HG03045 (cell line): ENCODE results near the gene COPS8.
A peak's percentile ranks its signal among the peaks of the same experiment; 100 is the strongest.

Experiments
- ATAC-seq: cut with Tn5 transposase; IDR thresholded peaks from one replicate; pipeline ENCODE4 v1.9.1; 2021; ENCODE audit warnings: mild to moderate bottlenecking, moderate library complexity; ENCODE audit not compliant: unreplicated experiment

COPS8 gene

GRCh38 chr2:237085248-237086221 lies at the start of gene COPS8:
TSS of gene COPS8 (plus strand) at chr2:237085889. CDS start at chr2:237085965, 76 bp downstream.
- peak; percentile 99 for ATAC-seq

- ATAC-seq: no peak
These were observed 46.2 kb upstream of the COPS8 start for GRCh38 chr2:237039301-237040031.

- no peak for ATAC-seq
These were observed 44.5 kb upstream of the COPS8 start for GRCh38 chr2:237041231-237041630.

GRCh38 chr2:237042101-237042500 lies 43.6 kb upstream of the COPS8 start:
- ATAC-seq: no peak

GRCh38 chr2:237043866-237044265 lies 41.8 kb upstream of the COPS8 start:
- ATAC-seq: no peak

GRCh38 chr2:237044281-237044680 lies 41.4 kb upstream of the COPS8 start:
- ATAC-seq: no peak

- ATAC-seq: no peak
These were observed 40.2 kb upstream of the COPS8 start for GRCh38 chr2:237045449-237045848.

- no peak for ATAC-seq
These were observed 37.1 kb upstream of the COPS8 start for GRCh38 chr2:237048595-237048994.

- no peak for ATAC-seq
These were observed 33.8 kb upstream of the COPS8 start for GRCh38 chr2:237051861-237052260.

GRCh38 chr2:237053066-237053465 lies 32.6 kb upstream of the COPS8 start:
- no peak for ATAC-seq

- ATAC-seq: no peak
These were observed 30.1 kb upstream of the COPS8 start for GRCh38 chr2:237055386-237056100.

- ATAC-seq: no peak
These were observed 29.3 kb upstream of the COPS8 start for GRCh38 chr2:237056287-237056875.

GRCh38 chr2:237057107-237057506 lies 28.6 kb upstream of the COPS8 start:
- no peak for ATAC-seq

- ATAC-seq: peak; percentile 81
These were observed 27.8 kb upstream of the COPS8 start for GRCh38 chr2:237057893-237058300.

- ATAC-seq: no peak
These were observed 27.3 kb upstream of the COPS8 start for GRCh38 chr2:237058423-237058822.

GRCh38 chr2:237059155-237059875 lies 26.4 kb upstream of the COPS8 start:
- peak; percentile 76 for ATAC-seq

GRCh38 chr2:237060534-237061312 lies 25.0 kb upstream of the COPS8 start:
- ATAC-seq: no peak

- ATAC-seq: no peak
These were observed 24.3 kb upstream of the COPS8 start for GRCh38 chr2:237061356-237061755.

GRCh38 chr2:237062585-237062984 lies 23.1 kb upstream of the COPS8 start:
- ATAC-seq: no peak
